Transverse colon (tissue), 3 donors: Measurements from ENCODE around the gene MYRF.

Experiments
- EP300 ChIP-seq: sonication (generic); formaldehyde crosslinking; IDR thresholded peaks from one replicate; pipeline ENCODE4 v1.6.1; 2017; ENCODE audit warnings: antibody characterized with exemption, low read depth
- POLR2A ChIP-seq: fragments of 450-650 bp; IDR thresholded peaks from one replicate; pipeline ENCODE4 v1.6.1; 2016; ENCODE audit warnings: antibody characterized with exemption, mild to moderate bottlenecking, moderate library complexity
- TF ChIP-seq, protein P1 (sequence below), 5 experiments: fragments of 200-600 bp in 3 of 5; fragments of 450-650 bp in 2 of 5; sonication (generic) in 3 of 5; IDR thresholded peaks; 1 replicate in 2 of 5; 2 replicates in 3 of 5; pipeline ENCODE4 v1.5.1; 2016 to 2017; ENCODE audit warnings: antibody characterized with exemption in 5 of 5, inconsistent platforms in 3 of 5, mild to moderate bottlenecking in 2 of 5, moderate library complexity in 1 of 5

DNA sequence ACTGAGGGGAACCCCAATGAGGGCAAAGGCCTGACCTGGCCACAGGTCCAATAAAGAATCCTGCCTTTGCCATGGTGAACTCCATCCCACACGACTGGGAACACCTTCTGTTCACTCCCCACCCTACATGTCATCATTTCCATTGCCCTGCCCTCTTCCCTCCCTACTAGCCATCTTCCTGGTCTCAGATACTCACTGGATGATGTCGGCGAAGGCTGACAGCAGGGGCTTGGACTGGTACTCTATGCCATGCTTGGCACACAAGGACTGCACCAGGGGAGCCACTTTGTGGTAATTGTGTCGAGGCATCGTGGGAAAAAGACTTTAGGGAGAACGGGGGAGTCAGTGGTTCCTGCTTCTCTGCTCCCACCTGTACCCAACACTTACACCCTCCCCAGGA lies 50.2 kb downstream of the MYRF start:
- TF ChIP-seq, protein P1, sequence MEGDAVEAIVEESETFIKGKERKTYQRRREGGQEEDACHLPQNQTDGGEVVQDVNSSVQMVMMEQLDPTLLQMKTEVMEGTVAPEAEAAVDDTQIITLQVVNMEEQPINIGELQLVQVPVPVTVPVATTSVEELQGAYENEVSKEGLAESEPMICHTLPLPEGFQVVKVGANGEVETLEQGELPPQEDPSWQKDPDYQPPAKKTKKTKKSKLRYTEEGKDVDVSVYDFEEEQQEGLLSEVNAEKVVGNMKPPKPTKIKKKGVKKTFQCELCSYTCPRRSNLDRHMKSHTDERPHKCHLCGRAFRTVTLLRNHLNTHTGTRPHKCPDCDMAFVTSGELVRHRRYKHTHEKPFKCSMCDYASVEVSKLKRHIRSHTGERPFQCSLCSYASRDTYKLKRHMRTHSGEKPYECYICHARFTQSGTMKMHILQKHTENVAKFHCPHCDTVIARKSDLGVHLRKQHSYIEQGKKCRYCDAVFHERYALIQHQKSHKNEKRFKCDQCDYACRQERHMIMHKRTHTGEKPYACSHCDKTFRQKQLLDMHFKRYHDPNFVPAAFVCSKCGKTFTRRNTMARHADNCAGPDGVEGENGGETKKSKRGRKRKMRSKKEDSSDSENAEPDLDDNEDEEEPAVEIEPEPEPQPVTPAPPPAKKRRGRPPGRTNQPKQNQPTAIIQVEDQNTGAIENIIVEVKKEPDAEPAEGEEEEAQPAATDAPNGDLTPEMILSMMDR (IDR thresholded peaks at IDR 0.05), result no peak
- TF ChIP-seq EP300 (no peak), POLR2A (no peak)
